Left lung (tissue), 10 donors: Measurements from ENCODE around the gene RABGEF1. TPM values are rescaled to one million over a fixed set of nuclear protein-coding genes. Genes with fewer than 3 reads are reported as not detected.
"Not testable (repeated sequence)": the region's sequence is repeated elsewhere in the genome, so short reads cannot be mapped to it uniquely, and the experiment has no call there.

ENCODE experiments used
- ATAC-seq: fragments of 200-7000 bp; cut with Tn5 transposase; one replicate; pipeline ENCODE4 v1.9.1; 2020; ENCODE audit warnings: moderate library complexity
- DNase-seq, 4 donors: peaks; one replicate each; pipeline ENCODE4 v3.0.0-alpha.2; 2013 to 2020
- H3K27ac ChIP-seq, 2 donors: fragments of 200-600 bp; sonication (generic) in 1 of 2; one replicate each; pipeline versions ENCODE4 v1.5.0 to v1.8.0; 2020 to 2021
- H3K27me3 ChIP-seq, 2 donors: fragments of 200-600 bp; sonication (generic) in 1 of 2; one replicate each; pipeline versions ENCODE4 v1.5.0 to v1.8.0; 2020 to 2021
- H3K36me3 ChIP-seq, 2 donors: fragments of 200-600 bp; sonication (generic) in 1 of 2; one replicate each; pipeline versions ENCODE4 v1.5.0 to v1.8.0; 2020 to 2021
- H3K4me1 ChIP-seq, 2 donors: fragments of 200-600 bp; one replicate each; pipeline ENCODE4 v1.8.0; 2021
- H3K4me3 ChIP-seq, 2 donors: fragments of 200-600 bp; sonication (generic) in 1 of 2; one replicate each; pipeline versions ENCODE4 v1.5.0 to v1.8.0; 2020 to 2021; ENCODE audit warnings: mild to moderate bottlenecking in 1 of 2
- H3K9me3 ChIP-seq, 2 donors: fragments of 200-600 bp; sonication (generic) in 1 of 2; one replicate each; pipeline versions ENCODE4 v1.5.0 to v1.8.0; 2020 to 2021
- intact Hi-C, 2 donors: fragments of 100-400 bp; cut with DNase I; formaldehyde crosslinking; loops; one replicate each; pipeline versions ENCODE4 v1.11.2 to v1.14.2; 2022
- polyA plus RNA-seq, 6 donors: library from polyadenylated mRNA; unstranded; fragments of 120-200 nt; gene quantifications; one replicate each; pipeline ENCODE4 v1.2.1, GENCODE V29; 2013; ENCODE audit not compliant: insufficient read length in 6 of 6
- total RNA-seq, 2 donors: library from RNA; stranded (reverse); fragmentation: NEBNext Ultra II Directional; extraction: Animal tissue kit (Norgen Biotek cat#: 25700); gene quantifications; one replicate each; pipeline ENCODE4 v1.2.1, GENCODE V29; 2021
- TF ChIP-seq, protein P1 (sequence below), 2 donors: fragments of 200-600 bp; sonication (generic) in 1 of 2; IDR thresholded peaks; one replicate each; pipeline versions ENCODE4 v1.5.0 to v1.8.0; 2021; ENCODE audit warnings: antibody characterized with exemption in 2 of 2
- donor health status: DM: no; HTN: yes; CAD: no.
- donor health status: DM: no; HTN: no; CAD: no.

The RABGEF1 gene
- total and polyA plus RNA-seq, 8 donors, result 22.5 to 38.9 (median 32.4) TPM

- ATAC-seq, result no peak
- H3K27ac ChIP-seq, result no peak overlapping the region
Observed at GRCh38 chr7:66837661-66838060, 97.1 kb downstream of the RABGEF1 start.

DNA sequence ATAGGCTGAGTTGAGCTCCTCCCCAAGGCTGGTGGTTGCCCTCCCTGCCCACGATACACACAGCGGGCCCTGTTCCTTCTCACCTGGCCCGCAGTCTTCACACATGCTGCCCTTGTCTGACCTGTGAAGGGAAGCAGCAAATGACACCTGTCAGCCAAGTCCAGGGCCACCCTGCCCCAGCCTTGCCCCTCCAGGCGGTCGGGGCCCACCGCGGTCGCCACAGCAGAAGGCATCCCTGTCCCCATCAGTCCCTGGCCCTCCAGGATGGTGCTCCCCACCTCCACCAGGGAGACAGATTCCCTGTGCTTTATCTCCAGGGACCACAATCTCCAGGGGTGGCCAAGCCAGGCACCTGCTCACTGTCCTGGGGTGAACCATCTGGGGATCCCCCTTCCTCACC lies 99.3 kb downstream of the RABGEF1 start:
- no peak for ATAC-seq
- Histone ChIP-seq H3K27me3 (no peaks in the 10 kb centered on the region), H3K4me1 (peaks cover 0 to 11% of the 10 kb centered on the region in 2 donors), H3K27ac (no peak overlapping the region), H3K36me3 (no peaks in the 10 kb centered on the region), H3K4me3 (no peak overlapping the region), H3K9me3 (peaks cover 0 to 7% of the 10 kb centered on the region in 2 donors)
- intact Hi-C loops, result no loop called here
- TF ChIP-seq, protein P1, sequence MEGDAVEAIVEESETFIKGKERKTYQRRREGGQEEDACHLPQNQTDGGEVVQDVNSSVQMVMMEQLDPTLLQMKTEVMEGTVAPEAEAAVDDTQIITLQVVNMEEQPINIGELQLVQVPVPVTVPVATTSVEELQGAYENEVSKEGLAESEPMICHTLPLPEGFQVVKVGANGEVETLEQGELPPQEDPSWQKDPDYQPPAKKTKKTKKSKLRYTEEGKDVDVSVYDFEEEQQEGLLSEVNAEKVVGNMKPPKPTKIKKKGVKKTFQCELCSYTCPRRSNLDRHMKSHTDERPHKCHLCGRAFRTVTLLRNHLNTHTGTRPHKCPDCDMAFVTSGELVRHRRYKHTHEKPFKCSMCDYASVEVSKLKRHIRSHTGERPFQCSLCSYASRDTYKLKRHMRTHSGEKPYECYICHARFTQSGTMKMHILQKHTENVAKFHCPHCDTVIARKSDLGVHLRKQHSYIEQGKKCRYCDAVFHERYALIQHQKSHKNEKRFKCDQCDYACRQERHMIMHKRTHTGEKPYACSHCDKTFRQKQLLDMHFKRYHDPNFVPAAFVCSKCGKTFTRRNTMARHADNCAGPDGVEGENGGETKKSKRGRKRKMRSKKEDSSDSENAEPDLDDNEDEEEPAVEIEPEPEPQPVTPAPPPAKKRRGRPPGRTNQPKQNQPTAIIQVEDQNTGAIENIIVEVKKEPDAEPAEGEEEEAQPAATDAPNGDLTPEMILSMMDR (IDR thresholded peaks at IDR 0.05), result no peak
- DNase-seq, result no peak

More at GRCh38 chr7:66837661-66838060, 97.1 kb downstream of the RABGEF1 start:
- DNase-seq, result no peak
- Histone ChIP-seq H3K9me3 (peaks cover 0 to 7% of the 10 kb centered on the region in 2 donors), H3K27me3 (no peaks in the 10 kb centered on the region), H3K4me1 (no peaks in the 10 kb centered on the region), H3K4me3 (no peak overlapping the region), H3K36me3 (no peaks in the 10 kb centered on the region)
- intact Hi-C loops, result no loop called here
- TF ChIP-seq, protein P1 (IDR thresholded peaks at IDR 0.05), result no peak

DNA sequence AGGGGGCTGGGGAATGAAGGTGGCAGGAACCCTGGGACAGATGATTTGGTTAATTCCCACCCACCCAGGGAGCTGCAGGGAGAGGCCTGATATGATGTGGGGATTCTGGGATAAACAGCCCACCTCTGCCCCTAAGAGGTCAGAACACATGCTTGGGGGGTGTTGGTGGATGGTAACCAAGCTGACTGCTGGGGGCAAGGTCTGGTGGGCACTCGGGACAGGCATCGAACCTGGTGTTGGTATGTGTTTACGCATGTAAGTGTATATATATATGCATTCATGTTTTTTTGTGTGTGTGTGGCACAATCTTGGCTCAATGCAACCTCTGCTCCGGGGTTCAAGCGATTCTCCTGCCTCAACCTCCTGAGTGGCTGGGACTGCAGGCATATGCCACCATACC lies 99.8 kb downstream of the RABGEF1 start:
- no peak overlapping the region for H3K27ac ChIP-seq
- peaks cover 0 to 7% of the 10 kb centered on the region in 2 donors for H3K9me3 ChIP-seq
- H3K4me1 ChIP-seq, result peaks cover 0 to 11% of the 10 kb centered on the region in 2 donors
- H3K27me3 ChIP-seq, result no peaks in the 10 kb centered on the region
- ATAC-seq, result no peak
- TF ChIP-seq, protein P1 (IDR thresholded peaks at IDR 0.05), result no peak
- no peak for DNase-seq
- intact Hi-C loops, result no loop called here
- no peak overlapping the region for H3K4me3 ChIP-seq
- no peaks in the 10 kb centered on the region for H3K36me3 ChIP-seq

- TF ChIP-seq, protein P1 (IDR thresholded peaks at IDR 0.05), result no peak
- intact Hi-C loops, result no loop called here
- Histone ChIP-seq H3K4me3 (no peak overlapping the region), H3K9me3 (peaks cover 0 to under 1% of the 10 kb centered on the region in 2 donors), H3K36me3 (no peaks in the 10 kb centered on the region), H3K27ac (no peak overlapping the region), H3K27me3 (no peaks in the 10 kb centered on the region), H3K4me1 (peaks cover 3 to 19% of the 10 kb centered on the region in 2 donors)
- ATAC-seq (no peak), DNase-seq (no peak)
Observed at GRCh38 chr7:66841898-66842297, 101.4 kb downstream of the RABGEF1 start.

DNA sequence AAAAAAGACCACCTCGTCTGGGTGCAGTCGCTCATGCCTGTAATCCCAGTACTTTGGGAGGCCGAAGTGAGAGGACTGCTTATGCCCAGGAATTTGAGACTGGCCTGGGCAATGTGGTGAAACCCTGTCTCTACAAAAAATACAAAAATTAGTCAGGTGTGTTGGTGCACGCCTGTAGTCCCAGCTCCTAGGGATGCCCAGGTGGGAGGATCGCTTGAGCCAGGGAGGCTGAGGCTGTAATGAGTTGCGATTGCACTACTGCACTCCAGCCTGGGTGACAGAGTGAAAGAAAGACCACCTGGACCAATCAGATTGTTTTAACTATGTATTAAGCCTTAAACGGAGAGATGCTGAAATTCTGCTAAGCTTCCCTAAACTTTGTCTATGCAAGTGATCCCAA lies 103.0 kb downstream of the RABGEF1 start:
- H3K36me3 ChIP-seq, ATAC-seq, H3K27me3 ChIP-seq, intact Hi-C loops, H3K27ac ChIP-seq, H3K9me3 ChIP-seq: not testable (repeated sequence)
- DNase-seq, result peak in 1 of 4 donors; percentile 22
- H3K4me1 ChIP-seq, result peaks cover 3 to 19% of the 10 kb centered on the region in 2 donors
- peak overlapping the region in 1 of 2 donors; percentile 81 for H3K4me3 ChIP-seq
